ENCODE measurements around the gene APOBEC3H.

Gene APOBEC3H

GRCh38 chr22:39114112-39114511 is 17.1 kb downstream of the APOBEC3H start:
- no peak for DNase-seq

DNA sequence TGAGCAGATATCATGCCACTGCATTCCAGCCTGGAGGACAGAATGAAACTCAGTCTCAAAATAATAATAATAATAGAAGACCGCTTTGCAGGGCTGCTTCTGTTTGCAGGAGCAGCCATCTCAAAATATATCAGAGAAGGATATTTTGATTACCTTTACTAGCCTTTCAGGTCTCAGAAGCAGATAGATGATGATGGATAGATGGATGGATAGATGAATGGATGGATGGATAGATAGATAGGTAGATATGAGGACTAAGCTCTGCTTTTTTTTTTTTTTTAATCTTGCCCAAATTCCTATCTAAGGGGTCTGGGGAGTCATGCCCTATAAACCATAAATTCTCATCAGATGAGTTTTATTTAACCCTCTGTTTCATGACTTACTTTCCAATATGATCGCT is 18.5 kb downstream of the APOBEC3H start:
- no peak for DNase-seq

- no peak for DNase-seq
Observed at GRCh38 chr22:39115977-39116621, 19.1 kb downstream of the APOBEC3H start.

DNA sequence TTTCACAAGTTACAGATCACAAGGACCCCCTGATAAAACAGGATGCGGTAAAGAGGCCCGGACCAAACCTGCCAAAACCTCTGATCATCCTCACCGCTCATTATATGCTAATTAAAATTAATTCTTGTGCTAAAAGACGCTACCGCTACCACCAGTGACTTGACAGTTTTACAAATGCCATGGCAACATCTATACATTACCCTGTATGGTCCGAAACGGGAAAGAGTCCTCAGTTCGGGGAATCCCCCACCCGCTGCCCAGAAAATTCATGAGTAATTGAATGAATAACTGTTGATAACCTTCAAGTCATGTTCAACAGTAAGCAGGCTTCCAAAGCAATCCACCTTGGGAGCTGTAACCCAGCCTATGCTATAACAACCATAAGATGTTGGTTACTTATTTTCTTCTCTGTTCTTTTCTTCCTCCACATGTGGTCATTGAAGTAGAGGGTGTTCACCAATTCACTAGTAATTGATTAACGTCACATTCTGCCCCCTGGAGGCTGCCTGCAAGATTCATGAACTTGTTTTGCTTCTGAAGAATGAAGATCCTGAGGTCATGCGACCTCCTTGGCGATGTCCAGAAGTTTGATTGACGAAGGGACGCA is 20.6 kb downstream of the APOBEC3H start:
- DNase-seq: peak; percentile 26

DNA sequence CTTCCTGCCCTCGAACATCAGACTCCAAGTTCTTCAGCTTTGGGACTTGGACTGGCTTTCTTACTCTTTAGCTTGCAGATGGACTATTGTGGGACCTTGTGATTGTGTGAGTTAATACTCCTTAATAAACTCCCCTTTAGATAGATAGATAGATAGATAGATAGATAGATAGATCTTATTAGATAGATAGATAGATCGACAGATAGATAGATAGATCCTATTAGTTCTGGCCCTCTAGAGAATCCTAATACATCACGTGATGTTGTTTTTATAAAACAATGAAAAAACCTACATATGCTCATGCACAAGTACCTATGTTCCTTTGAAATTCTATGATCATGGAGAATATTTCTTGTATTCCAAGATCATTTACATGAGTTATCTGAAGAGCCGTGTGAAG is 23.9 kb downstream of the APOBEC3H start:
- DNase-seq: no peak

GRCh38 chr22:39122772-39123470 is 25.9 kb downstream of the APOBEC3H start:
- no peak for DNase-seq

DNA sequence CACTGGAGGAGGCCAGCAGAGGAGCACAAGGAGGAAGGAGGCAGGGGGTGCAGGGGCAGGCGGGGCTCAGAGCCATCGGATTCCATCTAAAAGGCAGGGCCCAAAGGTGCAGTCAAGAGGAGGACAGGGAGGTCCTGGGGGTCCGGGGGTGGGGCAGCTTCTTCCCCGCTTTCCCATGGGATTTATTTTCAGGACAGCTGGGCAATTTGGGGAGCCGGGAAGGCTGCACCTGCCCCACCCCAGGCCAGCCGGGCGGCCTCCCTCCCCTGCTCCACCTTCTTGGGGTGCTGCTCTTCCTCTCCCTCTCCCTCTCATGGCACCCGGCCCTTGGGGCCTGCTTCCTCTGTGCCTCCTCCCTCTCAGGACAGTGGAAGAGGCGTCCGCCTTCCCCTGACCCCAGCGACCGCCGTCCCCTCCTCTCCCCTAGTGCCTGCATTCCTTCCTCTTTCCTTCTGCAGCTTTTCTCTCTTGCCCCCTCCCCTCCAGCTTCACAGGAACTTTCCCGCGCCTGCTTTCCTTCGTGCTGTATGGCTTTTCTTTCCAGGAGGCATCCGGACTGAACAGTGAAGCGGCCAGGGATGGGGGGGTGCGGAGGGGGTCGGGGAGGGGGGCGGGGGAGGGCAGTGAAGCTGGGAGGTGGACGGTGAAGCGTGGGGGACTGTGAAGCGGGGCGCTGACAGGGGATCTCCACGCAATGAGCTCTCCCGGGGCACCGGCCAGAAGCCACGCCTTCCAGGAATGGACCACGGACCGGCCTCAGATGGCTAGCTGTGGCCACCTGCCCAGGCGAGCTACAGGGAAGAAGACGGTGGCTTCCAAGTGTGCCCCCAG is 26.9 kb downstream of the APOBEC3H start:
- DNase-seq: no peak

GRCh38 chr22:39125622-39126021 is 28.6 kb downstream of the APOBEC3H start:
- DNase-seq: no peak

- no peak for DNase-seq
Observed at GRCh38 chr22:39128508-39128907, 31.5 kb downstream of the APOBEC3H start.

- no peak for DNase-seq
Observed at GRCh38 chr22:39129081-39129480, 32.0 kb downstream of the APOBEC3H start.

- no peak for DNase-seq
Observed at GRCh38 chr22:39129746-39130145, 32.7 kb downstream of the APOBEC3H start.

DNA sequence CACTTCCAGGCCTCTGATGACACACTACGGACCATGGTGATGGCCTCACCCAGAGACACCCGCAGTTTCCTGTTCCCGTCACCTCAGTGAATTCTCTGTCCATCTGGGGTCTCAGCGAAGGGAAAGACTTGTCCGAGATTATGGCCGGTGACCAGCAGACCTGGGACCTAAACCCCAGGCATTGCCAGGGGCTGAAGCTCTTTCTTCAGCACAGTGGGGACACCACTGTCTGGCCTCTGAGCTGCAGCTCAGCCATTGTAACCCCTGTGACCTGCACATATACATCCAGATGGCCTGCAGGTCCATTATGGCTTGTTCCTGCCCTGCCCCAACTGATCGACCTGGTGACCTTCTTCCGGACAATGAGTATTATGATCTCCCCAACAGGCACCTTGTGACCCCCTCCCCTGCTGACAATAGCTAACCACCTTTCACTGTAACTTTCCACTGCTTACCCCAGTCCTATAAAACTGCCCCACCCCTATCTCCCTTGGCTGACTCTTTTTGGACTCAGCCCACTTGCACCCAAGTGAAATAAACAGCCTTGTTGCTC is 33.2 kb downstream of the APOBEC3H start:
- DNase-seq: no peak

DNA sequence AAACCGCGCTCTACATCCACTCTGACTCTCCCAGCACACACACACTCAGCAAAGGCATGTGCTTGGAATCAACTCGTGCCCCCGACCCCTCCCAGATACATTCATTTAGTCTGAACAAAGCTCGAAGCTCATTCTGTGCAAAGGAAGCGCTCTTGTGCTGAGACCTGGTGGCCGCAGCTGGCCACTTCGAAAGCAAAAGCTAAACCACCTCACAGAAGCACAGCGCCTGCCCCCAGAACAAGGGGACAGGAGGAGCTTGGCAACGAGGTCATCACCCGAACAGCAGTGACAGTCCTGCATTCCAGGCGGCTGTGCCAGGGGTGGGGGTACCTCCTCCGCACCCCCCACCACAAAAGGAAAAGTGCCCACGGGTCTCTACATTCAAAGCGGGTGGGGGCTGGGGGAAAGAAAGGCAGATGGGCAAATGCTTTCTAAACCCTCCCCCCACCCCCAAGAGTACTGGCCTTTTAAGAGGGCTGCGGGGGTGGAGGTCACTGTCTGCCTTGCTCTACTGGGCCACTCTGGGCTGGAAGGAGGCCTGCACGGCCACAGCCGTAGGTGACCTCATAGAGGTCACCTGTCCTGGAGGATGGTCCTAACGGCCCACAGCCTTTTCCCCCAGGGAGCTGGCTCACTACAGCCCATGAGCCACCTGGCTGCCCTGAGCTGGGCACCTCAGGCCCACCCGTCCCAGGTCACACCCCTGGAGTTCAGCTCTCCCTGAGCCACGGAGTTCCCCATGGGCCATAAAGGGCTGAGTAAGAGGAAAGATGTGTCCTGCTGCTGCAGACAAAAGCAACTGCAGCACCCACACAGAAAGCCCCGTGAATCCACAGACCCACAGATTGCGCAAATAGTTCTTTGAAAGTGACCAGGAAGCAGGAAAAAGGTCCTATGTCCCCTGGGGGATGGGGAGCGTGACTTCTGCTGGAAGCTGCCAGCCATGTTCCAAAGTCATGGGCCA is 34.1 kb downstream of the APOBEC3H start:
- DNase-seq: no peak

GRCh38 chr22:39132281-39132680 is 35.2 kb downstream of the APOBEC3H start:
- DNase-seq: no peak

DNA sequence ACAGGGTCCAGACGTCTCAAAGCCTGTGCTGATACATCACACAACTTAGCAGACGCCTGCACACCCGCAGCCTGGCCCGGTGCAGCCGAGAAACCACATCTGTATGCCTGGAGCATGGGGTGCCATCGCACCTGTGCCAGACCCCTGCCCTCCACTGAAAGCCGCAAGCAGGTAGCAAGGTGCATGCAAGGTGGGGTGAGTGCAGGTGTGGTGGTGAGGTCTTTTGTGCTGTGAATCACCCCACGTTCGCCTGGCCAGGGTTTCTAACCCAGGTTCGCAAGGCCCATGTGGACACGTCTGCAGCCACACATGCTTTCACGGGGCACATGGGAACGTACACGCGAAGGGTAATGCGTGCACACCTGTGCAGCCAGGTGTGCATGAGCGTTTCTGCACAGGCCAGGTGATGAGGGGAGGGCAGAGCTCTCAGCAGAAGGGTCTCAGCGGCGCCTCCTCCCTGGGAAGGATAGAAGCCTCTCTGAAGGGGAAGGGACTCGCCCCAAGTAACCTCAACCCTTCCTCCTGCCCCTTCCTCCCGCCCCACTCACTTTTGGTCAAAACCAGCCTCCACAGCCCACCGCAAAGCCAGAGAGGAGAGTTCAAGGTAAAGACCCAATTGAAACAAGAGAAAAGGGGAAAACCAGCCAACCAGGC is 36.0 kb downstream of the APOBEC3H start:
- no peak for DNase-seq

DNA sequence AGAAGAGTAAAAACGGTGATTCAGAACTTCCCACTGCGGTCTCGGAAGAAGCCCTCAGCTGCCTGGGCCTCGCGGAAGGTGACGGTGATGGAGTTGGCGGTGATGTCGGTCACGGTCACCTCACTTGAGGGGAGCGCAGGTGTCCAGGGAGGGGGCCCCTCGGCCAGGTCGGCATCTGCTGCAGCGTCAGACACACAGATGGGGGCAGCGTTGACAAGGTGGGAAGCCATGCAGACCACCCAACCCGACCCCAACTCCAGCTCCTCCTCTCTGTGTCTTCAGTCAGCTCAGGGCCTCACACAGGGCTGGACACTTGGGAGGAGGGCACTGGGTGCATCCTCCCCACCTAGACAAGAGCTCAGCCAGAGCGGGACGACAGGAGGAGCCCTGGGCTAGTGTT is 36.8 kb downstream of the APOBEC3H start:
- DNase-seq: no peak

- DNase-seq: no peak
Observed at GRCh38 chr22:39134366-39135091, 37.5 kb downstream of the APOBEC3H start.

DNA sequence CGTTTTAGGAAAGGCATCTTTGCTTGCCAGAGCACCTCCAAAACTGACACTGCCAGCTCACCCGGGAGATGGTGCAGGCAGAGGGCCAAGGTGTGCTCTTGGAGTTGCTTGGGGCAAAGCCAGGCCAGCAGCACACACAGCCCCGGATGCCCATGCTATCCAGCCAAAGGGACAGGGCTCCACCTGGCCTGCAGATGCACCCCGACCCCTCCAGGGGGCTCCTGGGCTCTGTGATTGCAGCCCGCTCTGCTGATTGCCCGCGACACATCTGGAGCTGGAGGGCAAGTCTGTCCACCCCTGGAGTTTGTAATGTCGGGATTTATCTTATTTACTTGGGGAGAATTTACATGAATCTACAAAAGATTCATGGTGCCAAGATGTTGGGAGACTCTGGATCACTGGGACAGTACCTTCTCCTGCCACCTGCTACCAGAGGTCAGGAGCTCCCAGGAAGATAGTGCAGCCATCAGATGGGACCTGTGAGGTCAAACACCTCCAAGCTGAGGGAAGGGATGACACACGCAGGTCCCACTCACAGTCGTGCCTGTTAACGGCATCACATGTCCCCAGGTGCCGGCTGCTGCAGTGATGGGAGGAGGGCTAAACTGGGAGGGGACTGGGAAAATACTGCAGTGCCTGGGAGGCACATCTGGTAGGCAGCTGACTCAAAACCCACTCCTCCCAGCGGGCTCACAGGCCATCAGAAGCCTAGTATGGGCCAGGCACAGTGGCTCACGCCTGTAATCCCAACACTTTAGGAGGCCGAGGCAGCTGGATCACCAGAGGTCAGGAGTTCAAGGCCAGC is 38.2 kb downstream of the APOBEC3H start:
- DNase-seq: peak; percentile 12

DNA sequence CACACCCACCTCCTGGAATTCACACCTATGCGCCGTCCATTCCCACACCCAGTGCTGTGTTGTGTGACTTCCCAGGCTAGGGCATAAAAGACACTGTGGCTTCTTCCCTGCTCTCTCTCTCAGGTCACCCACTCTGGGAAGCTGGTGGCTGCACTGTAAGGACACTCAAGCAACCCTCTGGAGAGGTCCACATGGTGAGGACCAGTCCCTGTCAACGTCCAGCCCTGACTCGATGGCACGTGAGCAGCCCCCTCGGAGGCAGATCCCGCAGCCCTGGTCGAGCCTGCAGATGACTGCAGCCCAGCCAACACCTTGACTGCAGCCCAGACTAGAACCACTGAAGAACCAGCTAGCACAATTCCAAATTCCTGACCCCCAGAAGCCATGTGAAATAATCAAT is 39.3 kb downstream of the APOBEC3H start:
- DNase-seq: no peak

Measured in SHP77 treated with DMSO at 0.1 percent for 48 hours (cell line).